SHP77 (cell line): ENCODE results near the gene ARHGAP26.

Experiments
- DNase-seq, 2 experiments: peaks; one replicate each; lab custom pipeline; 2025; lab: John Stamatoyannopoulos, UW

ARHGAP26 gene

DNA sequence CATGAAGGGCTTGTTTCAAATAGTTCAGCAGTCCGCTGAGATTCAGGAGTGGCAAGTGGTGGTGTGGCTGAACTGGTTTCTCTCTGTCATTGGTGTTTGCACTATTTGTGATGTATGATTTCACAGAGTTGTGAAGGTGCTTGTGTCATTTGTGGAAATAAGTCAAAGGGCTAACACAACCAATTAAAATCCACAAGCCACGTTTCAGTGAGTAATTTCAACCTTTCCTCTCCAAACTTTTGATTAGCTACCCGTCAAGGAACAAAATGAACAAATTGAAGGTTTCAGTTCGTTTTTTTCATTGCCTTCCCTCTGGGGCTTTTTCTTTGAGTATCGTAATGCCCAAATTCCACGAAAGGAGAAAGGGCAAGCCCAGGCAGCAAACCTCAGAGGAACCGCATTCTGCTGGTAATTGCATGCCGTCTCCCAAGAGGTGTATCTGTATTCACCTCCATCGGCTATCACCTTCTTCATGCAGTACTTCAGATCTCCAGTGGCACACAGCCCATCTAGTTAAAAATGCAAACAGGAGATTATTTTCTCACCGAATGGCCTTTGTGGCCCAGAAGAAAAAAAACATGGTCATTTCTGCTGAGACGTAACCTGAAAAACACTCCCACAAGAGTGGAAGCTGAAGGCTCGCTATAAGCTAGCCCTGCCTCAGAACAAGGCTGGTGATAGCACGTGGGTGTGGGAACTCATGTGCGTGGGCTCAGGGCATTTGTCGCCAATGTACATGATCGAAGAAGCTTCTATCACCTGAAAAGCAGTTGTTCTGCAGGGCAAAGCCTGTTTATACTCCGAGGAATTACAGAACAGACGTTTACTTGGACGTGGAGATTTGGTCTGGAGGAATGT is 436.2 kb downstream of the ARHGAP26 start:
- no peak for DNase-seq

DNA sequence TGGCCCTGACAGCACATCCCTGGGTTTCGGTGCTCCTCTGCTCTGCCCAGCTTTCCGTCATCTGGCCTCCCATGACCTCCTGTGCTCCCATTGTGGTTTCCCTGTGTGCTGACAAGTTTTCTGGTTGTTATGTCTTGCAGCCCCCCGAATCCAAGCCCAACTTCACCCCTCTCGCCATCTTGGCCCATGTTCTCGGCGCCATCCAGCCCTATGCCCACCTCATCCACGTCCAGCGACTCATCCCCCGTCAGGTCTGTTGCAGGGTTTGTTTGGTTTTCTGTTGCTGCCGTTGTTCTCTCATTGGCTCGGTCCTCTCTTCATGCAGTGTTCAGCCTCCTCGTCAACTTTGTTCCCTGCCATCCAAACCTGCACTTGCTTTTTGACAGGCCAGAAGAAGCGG is 436.9 kb downstream of the ARHGAP26 start:
- no peak for DNase-seq

DNA sequence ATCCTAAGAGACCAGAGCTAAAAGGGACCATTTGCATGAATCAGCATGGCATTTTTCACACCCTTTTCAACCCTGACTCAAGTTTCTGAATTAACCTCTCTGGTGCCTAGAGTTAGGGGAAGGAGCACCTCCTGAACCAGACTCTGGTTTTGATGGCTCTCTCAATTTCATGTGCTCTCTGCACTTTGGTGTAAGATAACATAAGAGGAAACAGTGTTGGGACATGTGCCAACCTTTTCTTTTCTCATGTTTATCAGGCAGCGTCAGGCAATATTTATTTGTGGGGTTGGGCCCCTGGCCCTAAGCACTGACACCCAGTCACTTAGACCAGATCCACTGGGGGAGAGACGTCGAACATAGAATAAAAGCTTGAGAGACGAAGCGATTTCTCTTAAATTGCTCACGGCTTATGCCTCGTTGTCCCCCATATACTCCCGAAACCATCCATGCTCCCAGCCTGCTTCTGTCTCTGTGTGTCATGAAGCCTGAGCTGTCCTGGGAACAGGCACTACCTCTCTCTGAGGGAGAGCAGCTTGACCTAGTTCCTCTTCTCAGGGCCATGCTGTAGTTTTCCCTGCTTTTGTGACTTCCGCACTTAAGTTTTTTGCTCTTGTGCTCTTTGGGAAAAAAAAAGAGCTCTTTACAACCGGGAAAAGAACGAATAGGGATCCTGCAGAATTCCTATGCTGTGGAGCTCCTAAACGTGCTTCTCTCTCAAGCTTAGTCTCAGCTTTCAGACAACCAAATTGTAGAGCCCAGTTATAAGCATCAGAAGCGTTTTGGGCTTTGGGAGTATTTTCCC is 437.6 kb downstream of the ARHGAP26 start:
- DNase-seq: no peak

DNA sequence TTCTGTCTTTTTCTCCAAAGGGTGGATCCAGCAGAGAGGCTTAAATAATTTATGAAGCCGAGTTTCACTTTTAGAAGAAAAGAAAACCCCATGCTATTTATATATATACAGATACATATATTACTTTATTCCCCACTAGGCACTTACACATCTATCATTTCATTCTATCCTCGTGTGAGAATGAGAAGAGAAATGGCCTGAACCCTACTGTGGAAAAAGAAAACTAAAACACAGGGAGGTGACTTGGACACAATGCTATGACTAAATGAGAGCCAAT is 438.1 kb downstream of the ARHGAP26 start:
- DNase-seq: no peak

DNA sequence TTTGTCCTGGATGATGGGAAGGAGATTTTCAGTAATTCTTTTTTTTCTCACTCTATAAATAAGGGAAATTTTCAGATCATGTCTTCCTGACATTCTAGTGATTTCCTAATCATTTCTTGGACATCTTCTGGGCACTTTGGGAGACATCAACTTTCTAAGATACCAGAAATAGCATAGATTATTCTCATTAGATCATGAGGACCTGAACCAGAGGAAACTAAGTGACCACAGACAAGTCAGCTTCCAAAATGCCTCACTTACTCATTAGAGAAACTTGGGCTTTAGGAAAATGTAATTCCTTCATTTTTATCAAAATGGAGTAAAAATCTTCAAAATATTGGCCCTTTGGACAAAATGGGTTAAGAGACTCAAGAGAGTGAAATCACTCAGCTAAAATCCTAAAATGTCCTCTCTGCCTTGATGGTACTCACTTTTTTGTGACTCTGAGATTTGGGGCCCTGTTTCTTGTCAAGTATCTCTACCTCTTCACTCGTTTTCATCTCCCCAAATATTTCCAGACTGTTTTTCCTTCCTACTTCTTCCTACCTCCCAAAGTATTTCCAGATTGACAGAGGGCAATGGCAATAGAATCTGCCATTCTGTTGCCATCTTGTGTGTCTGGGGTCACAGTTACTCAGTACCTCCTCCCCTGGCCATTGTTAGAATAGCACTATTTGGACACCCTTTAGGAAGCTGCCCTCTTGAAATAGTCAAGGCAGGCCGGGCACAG is 438.8 kb downstream of the ARHGAP26 start:
- no peak for DNase-seq

DNA sequence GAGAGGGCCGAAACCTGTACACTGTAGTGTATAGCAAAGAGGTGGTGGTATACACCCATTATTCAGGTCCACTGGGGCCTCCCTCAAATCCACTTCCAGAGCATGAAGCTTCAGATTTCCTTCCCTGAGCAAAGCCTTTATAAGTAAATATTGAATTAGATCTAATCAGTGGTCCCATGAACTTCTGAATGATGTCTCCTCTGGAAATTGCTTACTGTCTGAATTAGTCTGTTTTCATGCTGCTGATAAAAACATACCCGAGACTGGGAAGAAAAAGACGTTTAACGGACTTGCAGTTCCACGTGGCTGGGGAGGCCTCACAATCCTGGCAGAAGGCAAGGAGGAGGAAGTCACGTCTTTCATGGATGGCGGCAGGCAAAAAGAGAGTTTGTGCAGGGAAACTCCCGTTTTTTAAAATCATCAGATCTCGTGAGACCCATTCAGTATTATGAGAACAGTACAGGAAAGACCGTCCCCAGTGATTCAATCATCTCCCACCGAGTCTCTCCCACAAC is 439.8 kb downstream of the ARHGAP26 start:
- DNase-seq: no peak

DNA sequence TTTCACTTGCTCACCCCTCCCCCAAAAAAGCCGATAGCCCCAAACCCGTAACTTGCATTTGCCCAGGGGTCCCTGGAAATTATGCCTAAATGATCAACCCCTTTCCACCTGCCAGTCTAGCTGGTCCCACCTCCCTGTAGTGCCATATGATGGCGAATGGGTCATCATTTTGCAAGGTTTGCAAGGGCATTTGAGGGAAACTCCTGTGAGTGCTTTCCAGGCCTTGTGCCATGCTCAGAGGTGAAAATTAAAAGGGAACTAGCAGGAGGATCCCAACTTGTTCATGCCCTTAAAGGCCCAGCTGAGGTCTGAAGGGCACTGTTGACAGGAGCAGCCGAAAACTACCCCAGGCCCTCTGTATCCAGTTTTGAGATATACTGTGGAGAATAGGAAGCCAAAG is 440.4 kb downstream of the ARHGAP26 start:
- no peak for DNase-seq

DNA sequence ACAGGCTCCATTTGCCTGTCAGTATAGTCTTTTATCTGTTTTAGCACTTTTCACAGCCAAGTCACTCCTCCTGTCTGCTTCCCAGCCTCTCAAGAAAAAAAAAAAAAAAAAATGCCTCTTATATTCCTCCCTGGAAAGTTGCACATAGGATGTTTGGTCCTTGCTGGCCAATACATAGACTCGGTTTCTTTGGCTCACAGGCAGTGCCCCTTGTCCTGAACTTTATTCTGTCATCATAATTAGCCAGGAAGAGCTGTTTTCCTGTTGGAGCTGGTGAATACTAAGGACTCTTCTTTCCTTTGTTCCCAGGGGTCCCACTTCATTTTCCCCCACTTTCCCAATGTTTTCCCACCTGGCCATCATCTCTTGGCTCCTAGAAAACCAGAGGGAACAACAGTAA is 442.1 kb downstream of the ARHGAP26 start:
- no peak for DNase-seq

DNA sequence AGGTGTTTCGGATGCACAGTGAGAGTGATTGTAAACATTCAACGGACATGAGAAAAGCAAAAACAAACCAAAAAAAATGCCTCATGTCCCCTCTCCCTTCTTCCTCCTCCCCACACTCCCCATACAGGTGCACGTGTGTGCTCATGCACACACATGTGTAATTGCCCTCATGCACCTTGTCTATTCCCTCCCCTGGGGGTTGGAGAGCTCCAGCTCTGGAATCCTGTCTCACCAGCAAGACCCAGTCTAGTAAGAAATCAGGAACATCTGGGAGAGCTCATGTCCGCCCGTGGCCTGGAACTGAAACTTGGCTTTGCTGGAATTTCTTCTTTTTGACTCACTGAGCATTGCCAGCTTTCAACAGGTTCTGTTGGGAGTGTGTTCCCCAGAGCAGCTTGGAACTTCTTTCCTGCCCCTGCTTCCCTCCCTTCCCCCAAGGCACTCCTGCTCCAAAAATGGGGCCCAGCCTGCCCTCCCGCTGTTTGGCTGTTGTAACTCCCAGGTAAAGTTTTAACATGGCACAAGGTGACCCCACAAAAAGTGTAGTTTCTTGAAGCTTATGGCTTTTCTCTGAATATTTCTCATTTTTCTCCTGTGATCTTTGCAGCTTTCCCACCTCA is 443.2 kb downstream of the ARHGAP26 start:
- DNase-seq: no peak

DNA sequence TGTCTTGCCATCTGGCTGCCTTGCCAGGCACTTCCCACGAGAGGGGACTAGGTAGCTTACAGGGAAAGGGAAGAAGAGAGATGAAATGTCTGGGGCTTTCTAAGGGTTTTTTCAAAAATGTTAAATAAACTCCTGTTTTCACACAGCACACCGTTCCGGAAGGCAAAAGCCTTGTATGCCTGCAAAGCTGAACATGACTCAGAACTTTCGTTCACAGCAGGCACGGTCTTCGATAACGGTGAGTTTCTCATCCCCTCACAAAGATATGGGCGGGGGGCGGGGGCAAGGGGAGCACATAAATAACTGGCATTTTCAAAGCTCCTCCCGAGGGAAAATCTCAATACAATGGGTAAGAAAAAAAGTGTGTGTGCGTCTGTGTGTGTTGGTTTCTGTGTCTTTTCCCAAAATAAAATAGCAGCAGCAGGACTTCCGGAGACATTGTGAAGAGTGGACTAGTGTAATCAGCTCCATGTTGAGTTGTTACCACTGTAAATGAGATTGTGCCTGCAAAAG is 443.7 kb downstream of the ARHGAP26 start:
- no peak for DNase-seq

DNA sequence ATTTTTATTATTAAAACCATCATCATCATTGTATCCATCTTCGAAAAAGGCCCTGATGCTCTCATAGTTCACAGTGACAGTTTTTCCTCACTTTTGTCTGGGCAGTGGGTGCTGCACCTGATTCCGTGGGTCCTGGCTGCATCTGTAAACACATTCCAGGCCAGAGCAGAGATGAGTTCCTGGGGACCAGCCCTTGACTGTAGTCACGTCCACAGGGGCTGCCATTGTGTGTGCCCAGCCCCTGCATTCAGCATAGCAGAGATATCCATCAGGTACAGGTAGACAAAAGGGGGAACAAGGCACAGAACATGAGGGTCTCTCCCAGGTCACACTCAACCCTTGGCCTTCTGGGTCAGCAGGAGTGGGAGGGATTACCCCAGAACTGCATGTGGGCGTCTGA is 444.3 kb downstream of the ARHGAP26 start:
- DNase-seq: no peak

DNA sequence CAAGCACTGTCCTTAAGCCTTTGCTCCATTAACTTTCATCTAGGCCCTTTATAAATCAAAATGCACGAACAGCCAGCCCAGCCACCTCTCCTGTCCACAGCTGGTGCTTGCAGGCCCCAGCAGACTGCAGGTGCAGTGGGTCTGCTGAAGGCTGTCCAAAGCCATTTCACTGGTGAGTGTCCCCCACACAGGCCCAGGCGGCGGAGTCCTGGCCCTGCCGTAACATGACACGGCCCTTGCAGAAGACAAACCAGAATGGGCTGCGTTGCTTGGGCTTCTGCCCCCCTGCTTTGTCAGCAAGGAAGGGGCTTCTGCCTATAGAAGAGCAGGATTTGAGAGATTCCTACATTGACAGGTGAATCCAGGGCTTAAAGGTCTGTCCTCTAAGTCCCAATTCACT is 444.7 kb downstream of the ARHGAP26 start:
- peak; percentile 38 to 48 for DNase-seq

DNA sequence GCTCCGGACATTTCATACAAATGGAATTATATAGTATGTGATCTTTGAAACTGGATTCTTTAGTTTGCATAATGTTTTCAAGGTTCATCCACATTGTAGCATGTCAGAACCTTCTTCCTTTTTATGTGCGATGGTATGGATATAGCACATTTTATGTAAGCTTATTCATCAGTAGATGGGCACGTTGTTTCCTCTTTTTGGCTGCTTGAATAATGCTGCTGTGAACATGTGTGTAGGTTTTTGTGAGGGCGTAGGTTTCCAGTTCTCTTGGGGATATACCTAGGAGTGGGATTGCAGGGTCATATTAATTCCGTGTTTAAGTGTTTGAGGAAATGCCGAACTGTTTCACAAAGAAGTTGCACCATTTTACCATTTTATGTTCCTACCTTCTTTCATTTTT is 445.5 kb downstream of the ARHGAP26 start:
- DNase-seq: no peak

DNA sequence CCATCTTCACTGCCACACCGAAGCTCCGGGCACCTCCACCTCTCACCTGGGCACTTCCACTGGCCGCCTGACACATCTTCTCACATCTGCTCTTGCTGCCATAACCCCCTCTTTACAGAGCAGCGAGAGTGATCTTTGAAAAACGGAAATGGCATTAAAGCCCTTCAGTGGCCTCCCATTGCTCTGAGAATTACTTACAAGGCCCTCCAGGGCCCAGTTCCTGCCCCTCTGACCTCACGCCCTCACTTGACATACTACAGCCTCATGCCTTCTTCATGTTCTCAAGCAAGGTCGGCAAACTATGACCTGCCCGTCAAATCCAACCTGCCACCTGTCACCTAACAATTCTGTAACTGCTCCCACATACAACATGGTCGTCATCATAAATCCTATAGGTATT is 446.0 kb downstream of the ARHGAP26 start:
- DNase-seq: no peak

DNA sequence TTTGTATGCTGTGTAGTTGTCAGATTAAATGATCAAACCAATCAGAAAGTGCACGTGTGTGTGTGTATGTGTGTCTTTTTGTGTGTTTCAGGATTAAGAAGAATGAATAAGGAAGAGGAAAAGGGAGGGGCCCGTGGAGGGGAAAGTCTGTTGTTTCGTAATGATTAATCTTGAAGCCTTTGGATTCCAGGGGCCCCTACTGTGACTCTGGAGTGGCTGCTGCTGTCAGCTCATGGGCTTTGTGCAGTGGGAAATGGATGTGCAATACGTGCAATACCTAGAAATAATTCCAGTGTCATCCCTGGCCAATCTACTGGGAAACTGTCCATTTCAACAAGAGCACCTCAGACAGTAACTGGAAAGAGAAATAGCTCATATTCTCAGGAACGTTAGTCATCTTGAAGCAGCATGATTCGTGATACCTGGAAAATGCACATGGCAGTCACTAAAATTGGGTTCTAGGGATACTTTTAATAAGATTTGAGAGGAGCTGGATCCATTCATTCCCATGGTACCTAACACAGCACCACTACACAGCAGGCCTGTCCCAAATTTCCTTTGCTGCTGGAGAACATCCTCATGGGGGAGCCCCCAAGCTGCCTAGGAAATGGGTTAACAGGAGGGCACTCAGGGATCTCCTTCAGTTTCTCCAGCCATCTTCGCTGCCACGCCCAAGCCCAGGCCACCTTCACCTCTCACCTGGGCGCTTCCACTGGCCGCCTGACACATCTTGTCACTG is 447.1 kb downstream of the ARHGAP26 start:
- no peak for DNase-seq

DNA sequence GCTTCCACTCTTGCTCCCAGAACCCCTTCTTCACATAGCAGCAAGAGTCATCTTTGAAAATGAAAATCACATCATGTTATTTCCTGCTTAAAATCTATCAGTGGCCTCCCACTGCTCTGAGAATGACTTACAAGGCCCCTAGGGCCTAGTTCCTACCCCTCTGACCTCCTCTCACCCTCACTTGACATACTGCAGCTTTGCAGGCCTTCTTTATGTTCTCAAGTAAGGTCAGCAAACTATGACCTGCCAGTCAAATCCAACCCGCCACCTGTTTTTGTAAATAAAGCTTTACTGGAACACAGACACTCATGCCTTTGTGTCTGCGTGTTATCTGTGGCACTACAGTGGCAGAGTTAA is 447.6 kb downstream of the ARHGAP26 start:
- no peak for DNase-seq

DNA sequence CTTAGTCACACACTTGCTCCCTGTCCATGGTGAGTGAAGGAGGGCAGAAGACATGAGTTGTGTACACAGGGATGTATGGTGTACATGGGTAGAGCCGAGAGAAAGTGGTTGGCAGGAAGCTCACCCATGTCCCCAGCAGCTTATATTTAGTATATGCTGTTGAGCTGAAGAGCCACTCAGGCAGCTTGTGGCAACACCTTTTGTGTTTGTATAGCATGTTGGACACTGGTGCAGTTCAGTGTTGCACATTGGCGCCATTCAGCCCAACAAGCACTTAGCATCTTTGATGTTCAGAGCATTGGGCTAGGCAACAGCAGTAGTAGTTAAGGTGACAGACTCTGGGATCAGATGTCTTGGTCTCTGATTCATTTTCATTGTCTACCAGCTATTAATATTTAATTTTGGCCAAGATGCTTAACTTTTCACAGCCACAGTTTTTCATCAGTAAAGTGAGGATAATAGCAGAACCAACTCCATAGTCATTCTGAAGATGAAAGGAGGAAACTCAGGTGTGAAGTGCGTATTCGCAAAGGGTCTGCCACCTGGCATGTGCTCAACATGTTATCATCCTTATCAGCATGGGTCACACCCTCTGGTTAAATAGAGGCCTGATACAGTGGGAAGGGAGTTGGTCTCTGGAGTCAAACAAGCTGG is 448.5 kb downstream of the ARHGAP26 start:
- DNase-seq: peak; percentile 30 to 48

DNA sequence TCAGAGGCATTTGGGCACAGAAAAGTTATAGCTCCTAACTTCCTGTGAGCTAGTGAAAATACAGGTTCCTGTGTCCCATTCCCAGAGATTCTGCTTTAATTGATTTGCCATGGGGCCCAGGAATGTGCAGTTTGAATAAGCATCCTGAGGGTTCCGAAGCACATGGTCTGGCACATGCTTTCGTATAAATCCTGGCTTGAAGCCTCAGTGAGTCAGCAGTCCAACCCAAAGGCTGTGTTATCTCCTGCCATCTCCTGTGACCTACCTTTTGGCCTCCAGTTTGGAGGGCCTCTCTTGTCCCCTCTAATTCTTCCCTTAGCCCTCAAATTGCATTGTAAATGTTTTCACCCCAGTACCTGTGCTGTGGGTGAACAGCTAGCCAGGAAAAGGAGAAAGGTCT is 449.5 kb downstream of the ARHGAP26 start:
- DNase-seq: no peak

DNA sequence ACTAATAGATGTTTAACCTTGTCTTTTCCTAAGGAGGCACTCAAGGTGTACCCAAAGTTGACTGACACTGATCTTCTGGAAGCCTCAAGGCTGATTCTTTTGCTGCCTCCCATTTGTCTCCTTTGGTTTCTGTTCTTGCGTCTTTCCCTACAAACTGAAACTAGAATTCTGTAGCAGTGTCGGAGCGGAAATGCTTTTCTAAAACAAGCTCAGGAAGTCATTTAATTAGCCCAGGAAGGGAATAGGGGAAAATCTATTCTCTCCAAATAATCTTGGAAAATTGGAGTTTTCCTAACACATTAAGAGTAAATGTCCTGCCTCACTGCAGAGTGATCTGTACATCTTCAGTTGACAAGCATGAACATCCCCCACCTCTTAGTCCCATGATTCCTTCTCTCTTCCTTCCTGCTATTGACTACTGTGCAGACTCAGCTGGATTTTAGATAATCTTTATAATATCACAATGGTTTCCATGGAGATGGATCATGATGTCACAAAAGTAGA is 450.6 kb downstream of the ARHGAP26 start:
- DNase-seq: no peak
